ENCODE results near the gene RAI1. TPM values are rescaled to one million over a fixed set of nuclear protein-coding genes. Genes with fewer than 3 reads are reported as not detected.
A peak's percentile ranks its signal among the peaks of the same experiment; 100 is the strongest.

The RAI1 gene
- total RNA-seq, 4 donors from 2014 or later, result 12.8 to 51.2 (median 47.6) TPM

- H3K27ac ChIP-seq, result no peak overlapping the region
These were observed 91.0 kb downstream of the RAI1 start for GRCh38 chr17:17772231-17772630.

DNA sequence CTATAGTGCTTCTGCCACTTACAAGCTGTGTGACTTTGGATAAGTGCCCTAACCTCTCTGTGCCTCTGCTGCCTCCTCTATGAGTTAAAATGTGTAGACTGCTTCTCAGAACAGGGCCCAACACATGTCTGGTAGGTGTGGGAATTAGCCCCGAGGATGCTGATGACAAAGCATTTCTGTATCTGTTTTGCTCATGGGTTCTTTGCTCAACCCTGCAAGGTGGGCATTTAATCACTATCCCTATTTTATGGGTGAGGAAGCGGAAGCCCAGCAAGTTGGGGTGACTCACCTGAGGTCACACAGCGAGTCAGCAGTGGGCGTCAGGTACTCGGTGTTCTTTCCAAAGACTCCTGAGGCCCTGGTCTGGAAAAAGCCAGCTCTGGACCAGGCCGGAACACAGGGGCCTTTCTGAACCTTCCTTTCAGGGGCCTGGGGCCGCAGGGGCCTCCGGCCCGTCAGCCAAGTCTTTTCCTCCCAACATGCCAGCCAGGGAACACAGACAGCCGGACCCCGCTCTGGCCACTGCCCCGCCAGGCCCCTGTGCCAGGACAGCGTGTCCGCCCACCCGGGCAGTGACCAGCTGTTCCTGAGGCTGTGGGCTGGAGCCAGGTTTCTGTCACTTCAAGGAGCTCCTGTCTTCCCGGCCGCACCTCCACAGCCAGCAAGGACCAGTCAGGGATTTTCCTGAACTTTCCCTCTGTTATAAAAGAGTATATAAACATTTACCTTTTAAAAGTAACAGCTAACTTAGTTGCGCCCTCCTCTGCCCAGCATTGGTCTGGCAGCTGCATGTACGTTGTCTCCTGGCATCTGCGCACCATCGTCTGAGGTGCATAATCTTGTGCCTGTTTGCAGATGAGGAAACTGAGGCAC lies 93.0 kb downstream of the RAI1 start:
- Histone ChIP-seq H3K36me3 (no peaks in the 10 kb centered on the region), H3K9me3 (no peaks in the 10 kb centered on the region), H3K4me1 (peaks cover 0 to 38% (median 0%) of the 10 kb centered on the region in 4 donors), H3K27ac (peak overlapping the region in 2 of 4 donors; percentile 18 to 69), H3K4me3 (no peak overlapping the region), H3K27me3 (no peaks in the 10 kb centered on the region)
- peak in 2 of 3 donors; percentile 73 to 76 for DNase-seq
- TF ChIP-seq, protein P1, sequence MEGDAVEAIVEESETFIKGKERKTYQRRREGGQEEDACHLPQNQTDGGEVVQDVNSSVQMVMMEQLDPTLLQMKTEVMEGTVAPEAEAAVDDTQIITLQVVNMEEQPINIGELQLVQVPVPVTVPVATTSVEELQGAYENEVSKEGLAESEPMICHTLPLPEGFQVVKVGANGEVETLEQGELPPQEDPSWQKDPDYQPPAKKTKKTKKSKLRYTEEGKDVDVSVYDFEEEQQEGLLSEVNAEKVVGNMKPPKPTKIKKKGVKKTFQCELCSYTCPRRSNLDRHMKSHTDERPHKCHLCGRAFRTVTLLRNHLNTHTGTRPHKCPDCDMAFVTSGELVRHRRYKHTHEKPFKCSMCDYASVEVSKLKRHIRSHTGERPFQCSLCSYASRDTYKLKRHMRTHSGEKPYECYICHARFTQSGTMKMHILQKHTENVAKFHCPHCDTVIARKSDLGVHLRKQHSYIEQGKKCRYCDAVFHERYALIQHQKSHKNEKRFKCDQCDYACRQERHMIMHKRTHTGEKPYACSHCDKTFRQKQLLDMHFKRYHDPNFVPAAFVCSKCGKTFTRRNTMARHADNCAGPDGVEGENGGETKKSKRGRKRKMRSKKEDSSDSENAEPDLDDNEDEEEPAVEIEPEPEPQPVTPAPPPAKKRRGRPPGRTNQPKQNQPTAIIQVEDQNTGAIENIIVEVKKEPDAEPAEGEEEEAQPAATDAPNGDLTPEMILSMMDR (IDR thresholded peaks at IDR 0.05), result peak in 4 of 6 experiments; percentile 15 to 65 (median 58)
- no peak for TF ChIP-seq POLR2A (IDR thresholded peaks at IDR 0.05)

More at GRCh38 chr17:17772231-17772630, 91.0 kb downstream of the RAI1 start:
- no peaks in the 10 kb centered on the region for H3K36me3 ChIP-seq
- no peak overlapping the region for H3K4me3 ChIP-seq
- no peaks in the 10 kb centered on the region for H3K27me3 ChIP-seq
- H3K4me1 ChIP-seq, result peaks cover 0 to 26% (median 2%) of the 10 kb centered on the region in 4 donors
- no peak for DNase-seq
- TF ChIP-seq POLR2A (IDR thresholded peaks at IDR 0.05), result no peak
- TF ChIP-seq, protein P1 (IDR thresholded peaks at IDR 0.05), result no peak
- H3K9me3 ChIP-seq, result no peaks in the 10 kb centered on the region

DNA sequence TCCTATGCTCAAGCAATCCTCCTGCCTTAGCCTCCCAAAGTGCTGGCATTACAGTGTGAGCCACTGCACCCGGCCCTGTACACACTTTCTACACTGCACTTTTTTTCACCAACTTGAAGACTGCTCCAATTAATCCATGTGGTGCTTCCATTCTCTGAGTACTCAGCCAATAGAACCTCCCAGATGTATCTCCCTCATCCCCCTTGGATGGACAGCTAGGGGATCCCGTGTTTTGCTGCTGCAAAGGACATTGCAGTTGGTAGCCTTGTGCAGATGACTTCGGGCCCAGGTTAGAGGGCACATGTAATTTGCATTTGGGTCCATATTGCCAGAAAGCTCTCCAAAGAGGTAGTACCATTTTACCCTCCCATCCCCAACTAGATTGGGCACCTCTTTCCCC lies 95.6 kb downstream of the RAI1 start:
- no peak overlapping the region for H3K27ac ChIP-seq
- H3K4me1 ChIP-seq, result peaks cover 0 to 43% (median 4%) of the 10 kb centered on the region in 4 donors
- DNase-seq, result no peak
- H3K4me3 ChIP-seq, result no peak overlapping the region
- H3K9me3 ChIP-seq, result no peaks in the 10 kb centered on the region
- H3K27me3 ChIP-seq, result no peaks in the 10 kb centered on the region
- TF ChIP-seq POLR2A (IDR thresholded peaks at IDR 0.05), result no peak
- TF ChIP-seq, protein P1 (IDR thresholded peaks at IDR 0.05), result no peak
- no peaks in the 10 kb centered on the region for H3K36me3 ChIP-seq

- peaks cover 2 to 58% (median 9%) of the 10 kb centered on the region in 4 donors for H3K4me1 ChIP-seq
- peak in 1 of 3 donors; percentile 69 for DNase-seq
These were observed 97.2 kb downstream of the RAI1 start for GRCh38 chr17:17778308-17779014.

GRCh38 chr17:17779015-17779611 lies 97.9 kb downstream of the RAI1 start:
- Histone ChIP-seq H3K27me3 (no peaks in the 10 kb centered on the region), H3K4me3 (no peak overlapping the region), H3K9me3 (no peaks in the 10 kb centered on the region), H3K27ac (peak overlapping the region in 3 of 4 donors; percentile 48 to 83 (median 49)), H3K4me1 (peaks cover 7 to 63% (median 13%) of the 10 kb centered on the region in 4 donors), H3K36me3 (no peaks in the 10 kb centered on the region)
- no peak for DNase-seq
- TF ChIP-seq POLR2A (IDR thresholded peaks at IDR 0.05), result no peak
- TF ChIP-seq, protein P1 (IDR thresholded peaks at IDR 0.05), result no peak

More at GRCh38 chr17:17778308-17779014, 97.2 kb downstream of the RAI1 start:
- H3K9me3 ChIP-seq, result no peaks in the 10 kb centered on the region
- peak overlapping the region in 3 of 4 donors; percentile 49 to 83 (median 67) for H3K27ac ChIP-seq
- no peak for TF ChIP-seq POLR2A (IDR thresholded peaks at IDR 0.05)
- TF ChIP-seq, protein P1 (IDR thresholded peaks at IDR 0.05), result no peak
- H3K4me3 ChIP-seq, result no peak overlapping the region
- H3K27me3 ChIP-seq, result no peaks in the 10 kb centered on the region
- no peaks in the 10 kb centered on the region for H3K36me3 ChIP-seq
